IPS-11a (cell line): ENCODE measurements around the gene UGT1A10.
"Not testable (repeated sequence)": the region's sequence is repeated elsewhere in the genome, so short reads cannot be mapped to it uniquely, and the experiment has no call there.

Source experiments
- H3K4me3 ChIP-seq: one replicate; pipeline ENCODE4 v1.5.1; 2013; ENCODE audit warnings: low read depth, low read length, control low read depth

The UGT1A10 gene

DNA sequence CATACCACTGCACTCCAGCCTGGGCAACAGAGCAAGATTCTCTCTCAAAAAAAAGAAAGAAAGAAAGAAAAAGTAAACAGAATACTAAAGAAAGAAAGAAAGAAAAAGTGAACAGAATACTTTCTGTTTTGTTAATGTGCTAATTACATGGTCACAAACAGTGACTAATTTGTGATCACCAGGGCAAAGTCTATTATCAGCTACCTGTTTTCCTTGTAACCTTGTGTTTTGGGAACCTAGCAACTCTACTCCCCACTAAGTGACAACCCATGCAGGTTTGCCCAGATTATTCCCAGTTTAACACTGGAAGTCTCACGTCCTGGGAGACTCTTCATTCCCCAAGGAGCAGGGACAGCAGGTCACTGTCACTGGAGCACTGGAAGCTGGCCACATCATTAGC is 18.8 kb downstream of the UGT1A10 start:
- no peak overlapping the region for H3K4me3 ChIP-seq

DNA sequence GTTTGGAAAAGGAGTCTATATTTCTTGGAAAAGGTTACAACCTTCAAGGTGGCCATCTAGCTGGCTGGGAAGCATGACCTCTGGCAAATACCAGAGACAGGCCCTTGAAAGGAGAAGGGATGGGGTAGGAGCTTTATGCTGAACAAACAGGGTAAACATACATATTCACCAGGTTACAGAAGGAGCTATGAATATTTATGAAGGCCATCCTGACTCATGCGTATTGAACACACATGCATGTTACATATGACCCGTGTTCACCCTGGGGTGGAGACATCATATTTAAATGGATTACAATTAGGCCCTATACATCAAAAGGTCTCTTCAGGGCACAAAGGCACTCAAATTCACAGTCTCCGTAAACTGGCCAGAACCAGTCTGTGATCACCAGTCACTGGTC is 19.7 kb downstream of the UGT1A10 start:
- H3K4me3 ChIP-seq: not testable (repeated sequence)

GRCh38 chr2:233656443-233656842 is 20.2 kb downstream of the UGT1A10 start:
- no peak overlapping the region for H3K4me3 ChIP-seq

DNA sequence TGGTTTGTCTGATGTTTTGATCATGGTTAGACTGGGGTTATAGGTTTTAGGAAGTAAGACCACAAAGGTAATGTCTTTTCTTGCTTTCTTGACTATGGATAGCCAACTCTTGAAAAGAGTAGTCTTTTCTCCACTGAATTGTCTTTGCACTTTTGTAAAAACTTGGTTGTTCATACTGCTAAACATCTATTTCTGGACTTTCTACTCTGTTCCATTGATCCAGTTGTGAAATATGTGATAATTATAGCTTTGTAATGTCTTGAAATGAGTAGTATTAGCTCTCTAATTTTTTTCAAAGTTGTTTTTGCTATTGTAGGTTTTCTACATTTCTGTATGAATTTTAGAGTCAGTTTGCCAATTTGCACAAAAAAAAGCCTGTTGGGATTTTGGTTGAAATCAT is 22.4 kb downstream of the UGT1A10 start:
- H3K4me3 ChIP-seq: no peak overlapping the region

DNA sequence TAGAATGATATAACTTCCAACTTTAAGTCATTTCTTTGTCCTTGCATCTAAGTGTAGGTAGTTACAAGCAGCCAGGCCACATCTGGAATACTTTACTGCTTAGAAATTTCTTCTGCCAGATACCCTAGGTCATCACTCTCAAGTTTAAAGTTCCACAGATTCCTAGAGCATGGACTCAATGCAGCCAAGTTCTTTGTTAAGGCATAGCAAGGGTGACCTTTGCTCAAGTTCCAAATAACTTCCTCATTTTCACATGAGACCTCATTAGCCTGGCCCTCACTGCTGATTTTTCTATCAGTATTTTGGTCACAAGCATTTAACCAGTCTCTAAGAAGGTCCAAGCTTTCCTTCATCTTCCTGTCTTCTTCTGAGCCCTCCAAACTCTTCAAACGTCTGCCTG is 27.7 kb downstream of the UGT1A10 start:
- H3K4me3 ChIP-seq: no peak overlapping the region

- H3K4me3 ChIP-seq: no peak overlapping the region
These were observed 32.5 kb downstream of the UGT1A10 start for GRCh38 chr2:233668605-233669260.

DNA sequence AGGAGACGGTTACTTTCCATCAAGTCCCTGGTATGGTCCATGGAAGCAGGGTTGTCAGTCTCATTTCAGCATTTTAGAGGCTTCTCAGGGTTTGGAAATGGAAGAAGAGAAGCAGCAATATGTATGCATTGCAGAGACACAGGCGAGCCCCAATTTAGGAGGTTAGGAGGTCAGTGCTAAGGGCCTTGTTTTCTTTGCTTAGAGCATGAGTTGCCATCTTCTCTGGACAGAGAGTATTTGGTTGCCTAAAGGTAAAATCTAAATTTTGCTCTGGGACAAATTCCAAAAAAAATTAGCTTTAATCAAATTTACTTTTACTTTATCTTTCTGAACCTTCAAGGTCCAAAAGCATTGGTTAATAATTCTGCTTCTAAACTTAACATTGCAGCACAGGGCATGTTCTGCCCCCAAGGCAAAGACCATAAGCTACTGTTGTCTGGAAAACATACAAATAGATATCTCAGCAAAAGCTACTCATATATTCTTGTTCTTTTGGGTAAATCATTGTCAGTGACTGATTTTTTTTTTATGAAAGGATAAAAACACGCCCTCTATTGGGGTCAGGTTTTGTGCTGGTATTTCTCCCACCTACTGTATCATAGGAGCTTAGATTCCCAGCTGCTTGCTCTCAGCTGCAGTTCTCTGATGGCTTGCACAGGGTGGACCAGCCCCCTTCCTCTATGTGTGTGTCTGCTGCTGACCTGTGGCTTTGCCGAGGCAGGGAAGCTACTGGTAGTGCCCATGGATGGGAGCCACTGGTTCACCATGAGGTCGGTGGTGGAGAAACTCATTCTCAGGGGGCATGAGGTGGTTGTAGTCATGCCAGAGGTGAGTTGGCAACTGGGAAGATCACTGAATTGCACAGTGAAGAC is 35.3 kb downstream of the UGT1A10 start, which contains the start of gene UGT1A9:
TSS of gene UGT1A9 (plus strand) at position 609 of the 872 bp plus-strand sequence. CDS start at position 646, 37 bp downstream.
- H3K4me3 ChIP-seq: no peak within 1 kb of the TSS

DNA sequence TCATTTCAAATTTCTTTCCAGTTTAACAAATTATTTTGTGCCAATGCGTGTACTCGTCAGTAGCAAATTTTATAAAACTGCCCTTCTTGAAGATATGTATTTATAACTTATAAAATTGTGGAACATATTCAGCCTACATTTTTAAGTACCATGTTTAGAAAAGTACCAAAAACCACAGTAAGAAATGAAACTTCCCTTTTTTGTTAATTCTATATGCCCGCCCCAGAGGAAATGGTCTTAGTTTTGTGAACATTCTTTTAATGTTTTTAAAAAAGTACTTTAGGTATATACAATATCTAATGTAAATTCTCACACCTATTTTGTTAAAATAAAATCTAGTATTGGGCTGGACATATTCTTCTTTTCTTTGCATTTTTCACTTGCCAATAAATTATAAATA is 36.6 kb downstream of the UGT1A10 start:
- H3K4me3 ChIP-seq: no peak overlapping the region

GRCh38 chr2:233673896-233674295 is 37.6 kb downstream of the UGT1A10 start:
- no peak overlapping the region for H3K4me3 ChIP-seq

GRCh38 chr2:233674314-233674713 is 38.1 kb downstream of the UGT1A10 start:
- no peak overlapping the region for H3K4me3 ChIP-seq

DNA sequence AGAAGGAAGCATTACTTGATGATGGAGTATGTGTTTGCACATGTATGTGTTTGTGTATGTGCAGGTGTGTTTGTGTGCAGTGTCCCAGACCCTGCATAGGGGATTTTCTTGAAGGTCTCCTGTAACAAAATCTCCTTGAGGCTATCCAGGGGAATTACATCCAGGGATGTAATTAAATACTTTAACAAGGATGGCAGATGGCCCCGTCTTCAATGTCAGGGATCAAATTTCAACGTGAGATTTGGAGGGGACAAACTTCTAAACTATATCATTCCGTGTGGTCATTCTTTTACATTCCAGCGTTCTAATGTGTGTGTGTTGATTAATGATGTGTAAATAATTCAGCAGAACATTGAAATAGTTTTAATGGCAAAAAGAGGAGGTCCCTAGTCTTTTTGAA is 38.7 kb downstream of the UGT1A10 start:
- H3K4me3 ChIP-seq: no peak overlapping the region

DNA sequence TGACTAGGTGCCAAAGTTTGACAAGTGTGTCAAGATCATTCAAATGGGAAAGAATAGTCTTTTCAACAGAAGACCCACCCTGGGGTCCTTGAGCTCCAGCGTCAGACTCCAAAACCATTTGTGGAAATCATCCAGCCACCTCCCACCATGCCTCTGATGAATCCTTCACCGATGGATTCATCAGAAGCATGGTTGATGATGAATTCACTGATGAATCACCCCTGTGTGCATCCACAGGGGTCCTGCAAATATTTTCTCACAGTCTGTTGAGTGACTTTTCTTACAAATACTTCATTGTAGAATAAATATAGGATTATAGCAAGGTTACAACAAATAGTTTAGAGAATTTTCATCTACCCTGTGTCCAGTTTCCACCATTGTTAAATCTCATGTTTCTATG is 39.8 kb downstream of the UGT1A10 start:
- H3K4me3 ChIP-seq: no peak overlapping the region

- H3K4me3 ChIP-seq: no peak overlapping the region
These were observed 42.9 kb downstream of the UGT1A10 start for GRCh38 chr2:233679196-233679595.

DNA sequence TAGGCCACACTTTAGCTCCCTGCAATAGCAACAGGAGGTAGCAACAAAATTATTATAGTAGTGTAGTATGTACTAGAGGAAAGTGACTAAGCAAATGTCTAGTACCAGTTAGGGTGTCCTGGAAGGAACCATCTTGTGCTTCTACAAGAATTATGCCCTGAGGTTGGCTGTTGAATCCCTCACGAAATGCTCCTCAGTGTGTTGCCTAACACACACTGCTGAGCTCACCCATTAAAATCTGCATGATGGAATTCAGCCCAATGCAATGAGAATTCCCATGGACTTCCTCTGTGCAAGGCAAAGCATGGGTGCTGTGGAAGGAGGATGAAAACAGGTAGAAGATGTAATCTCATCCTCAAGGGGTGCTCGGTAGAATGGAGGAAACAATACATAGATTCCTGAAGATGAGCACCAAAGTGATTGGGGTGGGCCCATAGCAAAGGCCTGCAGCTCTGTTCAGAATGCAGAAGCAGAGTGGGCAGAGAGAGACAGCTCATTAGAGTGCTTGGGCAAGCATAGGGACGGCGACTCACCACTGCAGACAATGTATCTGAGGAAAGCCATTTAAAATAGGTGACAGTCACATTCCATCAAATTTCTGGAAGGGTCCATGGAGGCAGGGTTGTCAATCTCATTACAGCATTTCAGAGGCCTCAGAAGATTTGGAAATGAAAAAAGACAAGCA is 44.3 kb downstream of the UGT1A10 start:
- H3K4me3 ChIP-seq: no peak overlapping the region

DNA sequence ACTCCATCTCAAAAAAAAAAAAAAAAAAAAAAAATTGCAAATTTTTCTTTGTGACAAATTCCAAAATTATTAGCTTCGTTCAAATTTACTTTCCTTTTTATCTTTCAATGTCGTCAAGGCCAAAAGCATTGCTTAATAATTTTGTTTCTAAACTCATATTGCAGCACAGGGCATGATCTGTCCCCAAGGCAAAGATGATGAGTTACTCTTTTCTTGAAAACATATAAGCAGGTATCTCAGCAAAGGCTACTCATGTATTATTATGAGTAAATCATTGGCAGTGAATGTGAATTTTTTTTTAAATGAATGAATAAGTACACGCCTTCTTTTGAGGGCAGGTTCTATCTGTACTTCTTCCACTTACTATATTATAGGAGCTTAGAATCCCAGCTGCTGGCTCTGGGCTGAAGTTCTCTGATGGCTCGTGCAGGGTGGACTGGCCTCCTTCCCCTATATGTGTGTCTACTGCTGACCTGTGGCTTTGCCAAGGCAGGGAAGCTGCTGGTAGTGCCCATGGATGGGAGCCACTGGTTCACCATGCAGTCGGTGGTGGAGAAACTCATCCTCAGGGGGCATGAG is 45.4 kb downstream of the UGT1A10 start, which contains the start of gene UGT1A7:
TSS of gene UGT1A7 (plus strand) at position 381 of the 579 bp plus-strand sequence. CDS start at position 418, 37 bp downstream.
- no peak within 1 kb of the TSS for H3K4me3 ChIP-seq

DNA sequence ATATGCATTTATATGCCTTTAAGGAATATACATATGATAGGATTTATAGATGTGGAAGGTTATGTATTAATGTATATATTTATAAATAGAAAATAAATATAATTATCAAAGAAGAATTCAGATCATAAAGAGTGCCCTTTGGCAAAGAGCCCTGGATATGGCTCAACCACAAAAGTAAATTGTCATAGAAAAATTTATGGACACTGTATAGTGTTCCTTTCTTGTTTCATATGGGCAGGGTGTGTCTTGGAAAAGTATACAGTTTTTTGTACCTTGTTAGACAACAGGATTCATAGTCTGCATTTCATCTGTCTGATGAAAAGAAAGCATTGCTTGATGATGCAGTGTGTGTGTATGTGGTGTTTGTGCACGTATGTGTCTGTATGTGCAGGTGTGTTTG is 48.4 kb downstream of the UGT1A10 start:
- H3K4me3 ChIP-seq: no peak overlapping the region

DNA sequence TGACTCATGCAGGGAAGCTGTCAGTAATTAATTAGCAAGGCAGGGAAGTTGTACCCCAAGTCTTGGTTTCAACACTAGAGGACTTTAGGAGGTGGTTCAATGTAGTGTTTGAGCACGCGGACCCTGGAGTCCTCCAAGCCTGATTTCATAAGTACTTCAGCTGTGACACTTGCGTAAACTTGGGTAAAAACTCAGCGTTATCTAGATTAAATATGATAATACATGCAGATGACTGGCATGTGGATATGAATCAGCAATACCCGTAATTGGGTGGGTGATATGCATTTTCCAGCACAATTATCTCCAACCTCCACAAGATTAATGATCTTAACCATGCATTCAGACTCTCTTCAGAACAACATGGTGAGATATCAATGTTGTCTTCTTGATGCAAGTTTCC is 50.7 kb downstream of the UGT1A10 start:
- no peak overlapping the region for H3K4me3 ChIP-seq

GRCh38 chr2:233688341-233688740 is 52.1 kb downstream of the UGT1A10 start:
- H3K4me3 ChIP-seq: no peak overlapping the region

DNA sequence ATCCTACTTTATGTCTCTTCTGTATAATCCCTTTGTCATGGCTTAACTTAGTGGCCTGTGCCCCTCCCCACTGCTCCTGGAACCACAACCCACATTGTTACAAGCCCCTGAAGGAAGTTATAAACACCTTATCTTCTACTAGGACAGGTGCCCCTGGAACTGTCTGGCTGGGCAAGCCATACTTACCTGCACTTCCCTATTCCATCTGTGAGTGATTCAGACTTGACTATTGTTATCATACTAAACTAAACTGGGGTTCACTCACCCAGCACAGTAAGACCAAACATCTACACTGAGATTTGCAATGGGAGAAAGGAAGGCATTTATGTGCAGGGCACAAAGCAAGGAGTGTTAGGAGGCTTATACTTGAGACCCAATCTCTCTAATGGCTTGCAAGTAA is 52.8 kb downstream of the UGT1A10 start:
- H3K4me3 ChIP-seq: no peak overlapping the region

DNA sequence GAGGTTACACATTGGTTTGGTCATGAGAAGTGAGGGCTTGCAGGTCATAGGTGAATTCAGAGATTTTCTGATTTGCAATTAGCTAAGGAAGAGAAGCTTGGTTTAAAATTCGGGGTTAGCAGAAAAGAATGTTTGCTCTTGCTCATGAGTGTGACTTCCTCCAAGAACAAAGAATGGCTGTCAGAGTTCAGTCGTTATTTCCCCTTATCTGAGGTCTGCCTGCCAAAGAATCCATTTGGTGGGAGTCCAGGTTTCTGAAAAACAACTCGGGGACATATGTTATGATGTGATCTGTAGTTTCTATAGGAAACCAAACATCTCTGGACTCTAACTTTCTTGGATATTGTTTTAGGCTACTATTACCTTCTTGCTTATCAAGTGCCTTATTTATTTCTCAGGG is 53.3 kb downstream of the UGT1A10 start:
- no peak overlapping the region for H3K4me3 ChIP-seq

DNA sequence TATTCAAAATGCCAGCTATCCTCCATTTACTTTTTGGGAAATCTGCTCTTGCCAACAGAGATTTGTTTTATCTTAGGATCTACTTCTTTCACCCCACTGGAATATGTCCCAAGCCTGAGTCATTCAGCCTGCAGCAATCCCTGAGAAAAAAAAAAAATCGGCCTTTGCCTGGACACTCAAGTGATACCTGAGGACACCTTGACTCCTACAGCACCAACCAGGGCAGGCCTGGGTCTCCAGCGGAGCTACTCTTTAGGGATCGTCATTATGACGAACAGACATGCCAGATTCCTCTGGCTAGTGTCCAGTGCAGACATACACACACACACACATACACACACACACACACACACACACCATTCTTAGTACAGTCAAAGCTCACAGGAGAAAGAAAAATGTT is 54.2 kb downstream of the UGT1A10 start:
- H3K4me3 ChIP-seq: no peak overlapping the region
